PC-3 (cell line): ENCODE measurements around the gene NPEPL1. TPM values are rescaled to one million over a fixed set of nuclear protein-coding genes. Genes with fewer than 3 reads are reported as not detected.

ENCODE experiments used
- ATAC-seq: fragments of 200-7000 bp; cut with Tn5 transposase; 2 replicates; pipeline ENCODE4 v1.9.1; 2020; ENCODE audit warnings: mild to moderate bottlenecking, moderate library complexity
- BruUV-seq: library from RNA; stranded (reverse); fragments of 400-500 nt; replicated peaks from 2 replicates; lab custom pipeline; 2021; lab: Mats Ljungman, UMichigan
- CTCF ChIA-PET: fragments of 300-600 bp; sonication (Branson Sonifier 250); formaldehyde crosslinking; loops from one replicate; lab custom pipeline; 2022; ENCODE audit warnings: antibody characterized with exemption; lab: Charles Lee
- POLR2A ChIA-PET: fragments of 300-600 bp; sonication (Branson Sonifier 250); formaldehyde crosslinking; loops from one replicate; lab custom pipeline; 2022; ENCODE audit warnings: antibody characterized with exemption; ENCODE audit not compliant: unreplicated experiment; lab: Charles Lee
- DNase-seq: peaks from one replicate; pipeline ENCODE4 v3.0.0-alpha.2; 2015
- H2AFZ ChIP-seq: fragments of 300-600 bp; sonication (generic); 2 replicates; pipeline ENCODE4 v1.6.0; 2016; ENCODE audit warnings: antibody characterized with exemption, low read length
- H3F3A ChIP-seq: fragments of 300-600 bp; sonication (generic); one replicate; pipeline ENCODE4 v1.6.0; 2017; ENCODE audit warnings: antibody characterized with exemption, low read length, control low read depth, mild to moderate bottlenecking; ENCODE audit not compliant: unreplicated experiment
- H3K27ac ChIP-seq: fragments of 300-600 bp; sonication (generic); 2 replicates; pipeline ENCODE4 v1.5.1; 2016; ENCODE audit warnings: mild to moderate bottlenecking, low read length
- H3K27me3 ChIP-seq: fragments of 300-600 bp; sonication (generic); 2 replicates; pipeline ENCODE4 v1.6.1; 2016; ENCODE audit warnings: low read length, mixed read lengths
- H3K36me3 ChIP-seq: fragments of 300-600 bp; sonication (generic); 2 replicates; pipeline ENCODE4 v1.6.1; 2016; ENCODE audit warnings: low read depth, mixed run types, low read length, mixed read lengths
- H3K4me1 ChIP-seq: fragments of 300-600 bp; sonication (generic); 2 replicates; pipeline ENCODE4 v1.5.1; 2016; ENCODE audit warnings: low read length; ENCODE audit not compliant: insufficient read depth
- H3K4me2 ChIP-seq: fragments of 300-600 bp; sonication (generic); 2 replicates; pipeline ENCODE4 v1.6.0; 2016; ENCODE audit warnings: low read length
- H3K4me3 ChIP-seq: fragments of 300-600 bp; sonication (generic); 2 replicates; pipeline ENCODE4 v1.5.1; 2016; ENCODE audit warnings: mild to moderate bottlenecking, low read length, mixed read lengths
- H3K79me2 ChIP-seq: fragments of 300-600 bp; sonication (generic); 2 replicates; pipeline ENCODE4 v1.6.1; 2017; ENCODE audit warnings: low read length, mixed read lengths
- H3K9ac ChIP-seq: fragments of 300-600 bp; sonication (generic); 2 replicates; pipeline ENCODE4 v1.6.0; 2016; ENCODE audit warnings: mild to moderate bottlenecking, low read length
- H3K9me2 ChIP-seq: fragments of 300-600 bp; sonication (generic); replicated peaks from 2 replicates; pipeline ENCODE4 v1.6.1; 2016; ENCODE audit warnings: mixed run types, low read length, mixed read lengths
- H3K9me3 ChIP-seq: fragments of 300-600 bp; sonication (generic); 2 replicates; pipeline ENCODE4 v1.6.1; 2016; ENCODE audit warnings: low read length, mixed read lengths
- H4K20me1 ChIP-seq: fragments of 300-600 bp; sonication (generic); 2 replicates; pipeline ENCODE4 v1.6.1; 2016; ENCODE audit warnings: low read length, mixed read lengths
- CTCF ChIP-seq: fragments of 300-600 bp; sonication (generic); conservative IDR thresholded peaks from 2 replicates; pipeline ENCODE4 v1.5.1; 2017; ENCODE audit warnings: antibody characterized with exemption, low read depth, mild to moderate bottlenecking, low read length
- EZH2 ChIP-seq: fragments of 300-600 bp; sonication (generic); IDR thresholded peaks from one replicate; pipeline ENCODE4 v1.6.1; 2017; ENCODE audit warnings: antibody characterized with exemption, mild to moderate bottlenecking, low read length; ENCODE audit not compliant: unreplicated experiment
- EZH2phosphoT487 ChIP-seq: fragments of 300-600 bp; sonication (generic); IDR thresholded peaks from 2 replicates; pipeline ENCODE4 v1.6.1; 2018; ENCODE audit warnings: mild to moderate bottlenecking, antibody characterized with exemption, low read length, borderline replicate concordance
- intact Hi-C: fragments of 100-400 bp; cut with micrococcal nuclease; formaldehyde crosslinking; loops from 2 replicates; pipeline ENCODE4 v1.9.0; 2023
- total RNA-seq: library from RNA; depleted of rRNA; stranded (reverse); fragments of >200 nt; gene quantifications from 2 replicates; pipeline ENCODE4 v1.2.3, GENCODE V29; 2014

The NPEPL1 gene
- total RNA-seq, 1 experiment from 2014 or later: 49.7 TPM

- Histone ChIP-seq H3F3A (no peaks in the 10 kb centered on the region), H3K9ac (no peak overlapping the region), H3K27me3 (no peaks in the 10 kb centered on the region), H3K4me1 (peaks cover 57% of the 10 kb centered on the region), H3K4me2 (peak overlapping the region; percentile 1; the same call in 1 of the 2 replicates), H2AFZ (no peak overlapping the region), H3K27ac (no peak overlapping the region), H3K9me2 (no peaks in the 10 kb centered on the region), H3K4me3 (no peak overlapping the region), H3K79me2 (peaks cover 95% of the 10 kb centered on the region), H3K36me3 (peaks cover 32% of the 10 kb centered on the region; the same call in 1 of the 2 replicates), H4K20me1 (peaks cover 25% of the 10 kb centered on the region; the same call in 1 of the 2 replicates), H3K9me3 (no peaks in the 10 kb centered on the region)
- ATAC-seq: no peak
- ChIA-PET POLR2A (interaction anchor here (0.7 kb wide), 1 partner anchor 346 kb away, joined by 6 read pairs; no protein-coding TSS in a partner anchor), CTCF (no interaction called here)
- no peak for DNase-seq
- intact Hi-C loops: no loop called here
- TF ChIP-seq CTCF (no peak), EZH2 (no peak), EZH2phosphoT487 (no peak)
- no TSS peak for BruUV-seq
Measured at GRCh38 chr20:58658760-58659159, 33.8 kb upstream of the NPEPL1 start.

GRCh38 chr20:58659841-58660240 is 32.8 kb upstream of the NPEPL1 start:
- Histone ChIP-seq H3K79me2 (peaks cover 95% of the 10 kb centered on the region), H3K27me3 (no peaks in the 10 kb centered on the region), H3K9me2 (no peaks in the 10 kb centered on the region), H3K9me3 (no peaks in the 10 kb centered on the region), H3K4me1 (peaks cover 46% of the 10 kb centered on the region), H2AFZ (no peak overlapping the region), H3K4me2 (peak overlapping the region; percentile 17; the same call in 1 of the 2 replicates), H3K4me3 (no peak overlapping the region), H3K36me3 (peaks cover 40% of the 10 kb centered on the region; the same call in 1 of the 2 replicates), H4K20me1 (peaks cover 25% of the 10 kb centered on the region; the same call in 1 of the 2 replicates), H3F3A (no peaks in the 10 kb centered on the region), H3K27ac (no peak overlapping the region), H3K9ac (no peak overlapping the region)
- ChIA-PET CTCF (no interaction called here), POLR2A (interaction anchor here (0.6 kb wide), 1 partner anchor 29 kb away, joined by 6 read pairs; no protein-coding TSS in a partner anchor)
- TF ChIP-seq EZH2phosphoT487: no peak
- TF ChIP-seq EZH2: no peak
- no peak for TF ChIP-seq CTCF
- DNase-seq: peak; percentile 46
- intact Hi-C loops: no loop called here
- ATAC-seq: peak; percentile 64
- no TSS peak for BruUV-seq

- intact Hi-C loops: no loop called here
- no peak overlapping the region for H3K4me3 ChIP-seq
- peaks cover 25% of the 10 kb centered on the region for H4K20me1 ChIP-seq
- ChIA-PET POLR2A (no interaction called here), CTCF (no interaction called here)
- no peaks in the 10 kb centered on the region for H3K9me2 ChIP-seq
- no peak overlapping the region for H3K9ac ChIP-seq
- no peaks in the 10 kb centered on the region for H3K27me3 ChIP-seq
- TF ChIP-seq CTCF (no peak), EZH2 (no peak), EZH2phosphoT487 (no peak)
- no peaks in the 10 kb centered on the region for H3K9me3 ChIP-seq
- H3K79me2 ChIP-seq: peaks cover 95% of the 10 kb centered on the region
- DNase-seq: no peak
- ATAC-seq: no peak
- BruUV-seq: no TSS peak
- peaks cover 36% of the 10 kb centered on the region; the same call in 1 of the 2 replicates for H3K36me3 ChIP-seq
- H3K4me1 ChIP-seq: peaks cover 34% of the 10 kb centered on the region
- H3K27ac ChIP-seq: no peak overlapping the region
- H3F3A ChIP-seq: no peaks in the 10 kb centered on the region
- no peak overlapping the region for H3K4me2 ChIP-seq
- no peak overlapping the region for H2AFZ ChIP-seq
Measured at GRCh38 chr20:58660855-58661597, 31.6 kb upstream of the NPEPL1 start.
